DMS53 (cell line): ENCODE results near the gene ZDHHC14.

Experiments
- DNase-seq: peaks from one replicate; lab custom pipeline; 2025; lab: John Stamatoyannopoulos, UW

The ZDHHC14 gene

DNA sequence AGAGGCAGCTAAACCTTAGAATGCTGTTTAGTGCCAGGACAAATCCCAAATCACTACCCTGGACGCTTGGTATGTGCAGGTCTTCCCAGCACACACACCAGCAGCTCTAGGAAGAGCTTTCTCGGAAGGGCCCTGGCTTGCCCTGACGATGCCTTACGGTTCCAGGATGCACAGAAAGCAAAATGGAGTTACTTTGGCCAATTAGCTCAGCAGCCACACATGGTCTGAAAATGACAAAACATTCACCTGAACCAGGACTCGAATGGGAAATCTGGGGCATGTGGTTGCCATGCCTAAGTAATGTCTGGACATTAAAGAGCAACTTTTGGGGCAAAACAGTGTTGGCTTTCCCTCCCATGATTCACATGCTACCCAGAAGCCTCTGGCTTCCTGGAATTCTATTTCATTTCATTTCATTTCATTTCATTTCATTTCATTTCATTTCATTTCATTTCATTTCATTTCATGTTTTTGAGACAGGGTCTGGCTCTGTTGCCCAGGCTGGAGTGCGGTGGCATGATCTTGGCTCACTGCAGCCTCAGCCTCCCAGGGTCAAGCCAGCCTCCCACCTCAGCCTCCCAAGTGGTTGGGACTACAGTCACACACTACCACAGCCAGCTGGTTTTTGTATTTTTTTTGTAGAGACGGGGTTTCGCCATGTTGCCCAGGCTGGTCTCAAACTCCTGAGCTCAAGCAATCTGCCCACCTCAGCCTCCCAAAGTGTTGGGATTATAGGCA lies 153.3 kb downstream of the ZDHHC14 start:
- DNase-seq: no peak

DNA sequence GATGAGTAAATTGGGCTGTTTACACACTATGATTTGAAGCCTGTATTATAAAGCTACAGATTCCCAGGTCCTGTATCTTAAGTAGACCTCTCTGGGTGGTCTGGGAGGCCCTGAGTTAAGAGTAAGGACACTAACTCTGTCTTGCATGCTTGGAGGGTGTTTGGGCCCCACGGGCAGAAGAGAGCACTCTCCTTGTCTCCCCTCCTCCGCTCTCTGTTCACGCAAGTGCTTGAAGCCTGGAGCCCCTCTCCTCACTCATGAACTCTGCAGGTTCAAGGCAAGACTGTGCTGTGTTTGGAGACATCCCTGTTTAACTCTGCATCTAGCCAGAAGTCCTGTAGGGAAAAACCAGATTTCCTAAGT lies 154.0 kb downstream of the ZDHHC14 start:
- DNase-seq: no peak

DNA sequence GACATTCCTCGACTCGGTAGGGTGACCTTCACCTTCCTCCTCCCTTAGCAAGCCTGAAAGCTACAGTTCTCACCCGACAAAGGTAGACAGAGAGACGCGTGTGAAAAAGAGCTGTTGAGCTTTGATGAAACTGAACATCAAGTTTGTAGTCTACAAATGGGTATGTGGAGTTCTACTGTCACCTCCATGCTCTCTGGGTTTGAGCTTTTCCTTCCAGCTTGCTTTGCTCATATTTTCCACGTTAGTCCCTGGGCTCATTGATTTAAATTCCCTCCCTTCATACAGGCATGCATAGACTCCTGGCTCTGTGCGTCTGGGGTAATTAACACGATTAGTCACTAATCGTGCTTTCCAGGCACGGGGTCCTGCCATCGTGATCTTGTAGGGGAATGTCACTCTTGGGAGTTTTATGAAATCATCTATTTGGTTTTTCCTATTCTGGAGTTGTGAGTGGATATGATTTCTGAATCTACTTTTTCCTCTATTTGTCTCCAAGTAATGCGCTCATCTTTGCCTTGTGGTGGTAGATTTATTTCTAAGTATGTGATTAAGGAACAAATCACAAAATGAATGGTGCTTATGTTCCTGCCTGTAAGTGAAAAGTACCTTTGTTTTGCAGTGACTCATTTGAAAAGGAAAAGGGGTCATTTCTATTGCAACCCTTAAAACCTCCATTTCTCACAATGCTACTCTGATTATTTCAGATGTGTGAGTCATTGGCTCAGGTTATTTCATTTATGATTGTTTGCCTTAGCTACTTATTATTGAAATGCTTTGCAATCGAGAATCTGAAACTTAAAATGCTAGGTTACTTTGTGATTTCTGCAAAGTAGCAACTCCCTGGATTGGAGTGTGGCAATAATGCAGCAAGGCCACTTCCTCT lies 154.6 kb downstream of the ZDHHC14 start:
- no peak for DNase-seq

DNA sequence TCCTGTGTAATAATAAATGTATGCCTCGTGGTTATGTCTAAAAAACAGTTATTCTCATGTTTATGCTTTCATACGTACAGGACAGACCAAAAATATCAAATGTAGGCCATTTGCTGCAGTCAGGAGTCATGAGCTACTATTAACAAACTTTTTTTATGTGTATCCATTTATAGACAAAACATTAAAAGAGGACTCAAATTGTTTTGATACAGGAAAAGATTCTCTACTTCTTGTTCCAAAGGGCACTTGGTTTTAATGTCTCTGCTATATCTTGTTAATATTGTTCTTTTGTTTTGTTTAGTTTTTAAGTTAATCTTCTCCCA lies 155.2 kb downstream of the ZDHHC14 start:
- no peak for DNase-seq

DNA sequence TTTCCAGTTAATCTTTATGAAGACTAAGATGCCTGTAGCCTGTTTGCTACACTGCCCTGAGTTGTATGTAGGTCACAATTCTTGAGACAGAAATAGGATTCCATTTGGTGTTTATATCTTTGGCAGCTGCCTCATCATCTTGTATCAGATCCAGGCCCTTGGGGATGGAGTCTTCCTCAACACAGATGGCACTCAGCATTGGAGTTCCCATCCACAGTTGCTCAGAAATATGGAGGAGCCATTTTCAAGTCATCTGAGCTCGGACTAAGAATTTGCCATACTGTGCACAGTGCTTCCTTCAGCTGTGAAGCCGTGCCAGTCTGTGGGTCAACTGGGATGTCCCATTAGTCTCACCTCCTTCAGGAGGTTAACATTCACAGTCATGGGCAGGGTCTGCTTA lies 156.6 kb downstream of the ZDHHC14 start:
- DNase-seq: no peak

DNA sequence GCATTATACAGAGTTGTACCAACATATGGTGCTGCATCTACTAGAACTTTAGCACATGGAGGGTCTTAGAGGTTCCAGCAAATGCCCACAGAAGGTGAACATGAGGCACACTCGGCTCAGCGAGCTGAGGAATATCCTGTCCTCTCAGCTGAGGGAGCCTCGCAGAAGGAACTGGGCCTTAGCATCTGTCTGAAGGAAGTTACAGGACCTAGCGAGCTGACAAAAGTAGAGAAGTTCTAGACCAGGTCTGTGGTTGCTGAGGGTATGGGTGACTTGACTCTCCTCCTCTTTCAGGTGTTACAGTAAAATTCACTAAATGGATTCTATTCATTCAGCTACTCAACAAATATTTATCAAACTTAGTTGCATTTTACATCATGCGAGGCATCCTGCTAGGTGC lies 157.2 kb downstream of the ZDHHC14 start:
- no peak for DNase-seq

DNA sequence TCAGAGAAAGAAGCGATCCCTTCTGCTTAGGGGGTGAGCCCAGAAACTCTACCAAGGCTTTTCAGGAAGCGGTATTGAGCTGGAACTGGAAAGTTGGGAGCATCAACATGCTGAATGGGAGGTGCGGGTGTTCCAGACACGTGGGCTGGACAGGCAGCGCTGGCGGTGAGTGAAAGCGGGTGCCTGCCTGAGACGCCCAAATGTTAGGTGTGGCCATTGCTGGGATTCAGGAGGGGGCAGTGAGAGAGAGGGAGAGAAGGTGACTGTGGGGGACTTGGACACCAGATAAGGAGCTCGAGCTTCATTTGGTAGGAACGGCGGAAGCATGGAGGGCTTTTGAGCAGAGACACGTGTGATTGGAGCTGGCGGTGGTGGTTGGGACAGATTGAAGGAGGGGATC lies 157.7 kb downstream of the ZDHHC14 start:
- DNase-seq: no peak

DNA sequence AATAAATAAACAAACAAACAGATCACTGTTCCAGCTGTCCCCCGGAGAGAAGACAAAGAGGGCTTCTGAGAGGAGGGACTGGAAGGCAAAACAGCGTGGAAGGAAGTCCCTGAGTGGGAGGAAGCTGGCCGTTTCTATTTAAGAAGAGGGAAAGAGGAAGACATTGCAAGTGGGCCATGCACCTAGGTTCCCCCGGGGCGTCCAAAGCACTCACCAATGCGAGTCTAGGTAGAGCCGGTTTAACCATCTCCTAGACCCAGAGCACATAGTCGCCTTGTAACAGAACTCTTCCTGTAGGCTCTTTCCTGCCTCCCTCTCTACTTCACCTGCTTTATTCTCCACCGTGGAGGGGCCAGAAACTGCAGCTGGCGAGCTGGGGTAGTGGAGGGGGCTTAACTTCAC lies 158.4 kb downstream of the ZDHHC14 start:
- DNase-seq: no peak

DNA sequence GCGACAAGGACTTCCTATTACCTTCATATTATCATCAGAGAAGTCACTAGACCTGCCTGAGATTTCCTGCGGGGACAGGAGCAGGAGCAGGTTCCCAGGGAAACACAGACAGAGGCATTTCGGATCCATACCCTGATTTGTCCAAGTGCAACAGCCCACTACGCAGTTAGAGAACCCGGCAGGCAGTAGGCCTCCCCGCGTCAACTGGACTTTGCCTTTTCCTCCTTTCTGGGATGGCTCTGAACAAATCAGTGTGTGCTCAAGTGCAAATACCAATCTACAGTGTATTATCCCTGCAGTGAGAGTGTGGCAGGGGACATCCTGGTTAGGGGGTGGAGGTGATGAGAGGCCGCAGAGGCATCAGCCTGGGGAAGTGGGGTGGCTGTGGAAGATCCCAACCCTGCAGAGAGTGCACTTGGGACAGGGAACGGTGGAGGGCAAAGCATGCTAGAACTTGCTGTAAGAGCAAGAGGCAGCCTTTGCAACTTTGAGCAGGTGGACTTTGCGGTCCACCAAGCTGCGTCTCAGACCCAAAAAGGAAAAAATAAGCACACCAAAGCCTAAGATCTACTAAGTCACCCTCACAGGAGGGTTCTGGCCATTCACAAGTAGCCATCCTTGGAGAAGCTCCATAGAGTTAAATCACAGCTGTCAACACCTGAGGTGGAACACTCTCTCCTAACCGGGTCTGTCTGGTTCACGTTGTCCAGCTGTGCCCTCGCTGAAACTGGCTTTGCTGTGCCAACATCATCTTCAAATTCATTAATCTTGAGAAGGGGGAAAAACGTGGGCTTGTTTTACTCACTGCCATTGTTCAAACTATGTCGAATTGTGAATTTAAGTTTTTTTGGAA lies 159.1 kb downstream of the ZDHHC14 start:
- no peak for DNase-seq

DNA sequence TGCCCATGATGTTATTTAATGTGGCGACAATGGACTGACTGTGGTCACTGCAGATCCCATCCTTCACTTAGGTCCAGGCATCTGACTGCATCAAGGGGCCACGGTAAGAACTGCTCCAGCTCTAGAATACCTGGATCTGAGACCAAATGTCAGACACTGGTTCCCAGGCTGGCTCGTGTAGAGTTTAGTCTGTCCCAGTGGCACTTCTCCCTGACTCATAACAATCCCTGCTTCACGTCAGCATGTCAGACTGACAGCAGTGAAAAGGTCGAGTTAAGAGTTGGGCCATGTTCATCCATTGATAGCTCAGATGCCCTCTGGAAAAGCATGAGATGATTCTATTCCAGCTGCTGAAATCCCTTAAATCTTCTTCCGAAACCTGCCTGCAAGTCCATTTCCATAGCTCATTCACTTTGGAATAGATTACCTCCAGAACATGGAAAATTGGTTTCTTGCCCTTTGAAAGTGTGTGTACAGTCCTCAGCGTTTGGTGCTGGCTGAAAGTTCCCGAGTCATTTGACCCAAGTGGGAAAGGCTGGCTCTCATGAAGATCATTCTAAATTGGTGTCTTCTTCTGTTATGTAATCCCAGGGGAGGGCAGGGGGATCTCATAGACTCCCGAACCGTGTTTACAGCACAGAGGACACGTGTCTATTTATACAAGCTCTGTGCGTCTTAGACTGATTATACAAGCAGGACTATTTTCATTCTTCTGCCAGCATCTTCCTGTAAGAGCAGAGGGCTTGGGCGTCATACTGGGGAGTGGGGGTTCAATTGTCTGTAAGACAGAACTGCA lies 160.8 kb downstream of the ZDHHC14 start:
- DNase-seq: no peak

DNA sequence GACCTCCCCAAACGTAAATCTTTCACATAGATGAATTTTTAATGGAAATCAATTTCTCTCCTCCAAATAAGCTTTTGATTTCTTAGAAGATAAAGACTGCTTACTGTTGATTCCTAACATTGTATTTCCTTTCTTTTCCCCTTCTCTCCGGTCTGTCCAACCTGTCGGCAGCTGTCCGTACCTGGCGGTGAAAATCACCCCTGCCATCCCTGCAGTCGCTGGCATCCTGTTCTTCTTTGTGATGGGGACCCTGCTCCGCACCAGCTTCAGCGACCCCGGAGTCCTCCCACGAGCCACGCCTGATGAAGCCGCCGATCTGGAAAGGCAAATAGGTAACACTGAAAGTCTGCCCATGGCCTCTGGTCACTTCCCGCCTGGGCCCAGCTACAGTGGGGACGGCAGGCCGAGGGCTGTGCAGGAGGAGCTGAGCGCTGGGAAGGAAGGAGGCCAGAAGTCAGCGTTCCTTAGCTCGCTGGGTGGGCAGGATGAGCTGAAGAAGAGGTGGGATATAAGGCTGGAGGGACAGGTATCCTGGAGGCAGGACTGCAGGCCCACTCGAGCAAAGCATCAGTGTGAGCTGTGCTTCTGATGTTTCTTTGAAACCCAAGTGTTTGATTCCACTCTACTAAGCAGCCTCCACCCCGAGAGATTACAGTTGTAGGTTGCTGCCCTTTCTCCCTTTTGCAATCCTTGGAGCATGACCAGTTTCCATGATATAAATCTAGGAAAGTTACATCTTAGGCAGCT lies 161.6 kb downstream of the ZDHHC14 start:
- DNase-seq: no peak

DNA sequence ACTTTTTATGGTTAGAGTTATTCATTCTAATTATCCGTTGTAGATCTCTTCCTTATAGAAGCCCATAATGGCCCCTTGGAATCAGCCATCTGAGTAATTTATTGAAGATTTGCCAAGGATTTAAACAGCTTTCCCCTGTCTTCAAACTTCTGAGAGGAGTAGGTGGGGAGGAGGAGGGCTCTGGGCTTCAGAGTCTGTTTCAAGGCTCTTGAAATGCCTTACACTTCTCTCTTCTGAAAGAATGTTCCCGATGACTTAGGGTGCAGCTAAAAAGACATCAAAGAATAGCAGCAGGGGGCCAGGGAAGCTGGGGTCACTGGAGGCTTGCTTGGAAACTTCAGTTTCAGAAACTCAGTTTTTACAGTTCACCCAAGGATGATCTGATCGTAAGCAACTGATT lies 165.3 kb downstream of the ZDHHC14 start:
- no peak for DNase-seq

DNA sequence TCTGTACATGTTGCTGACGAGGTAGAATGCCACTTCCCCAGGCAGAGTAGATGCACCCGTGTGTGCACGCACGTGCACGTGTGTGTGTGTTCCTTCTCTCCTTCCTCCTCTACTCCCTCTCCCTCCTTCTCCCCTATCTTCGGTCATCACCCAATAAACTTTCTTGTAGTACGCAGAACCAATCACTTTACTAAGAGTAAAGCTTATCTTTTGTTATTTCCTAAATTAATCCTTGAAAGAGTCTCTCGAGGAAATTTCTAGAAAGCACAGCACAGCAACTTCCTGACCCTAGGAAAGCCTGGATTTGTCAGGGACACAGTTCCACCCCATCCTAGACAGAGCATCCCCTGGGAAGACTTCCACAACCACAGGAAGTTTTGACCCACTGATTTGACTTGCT lies 166.1 kb downstream of the ZDHHC14 start:
- DNase-seq: no peak

DNA sequence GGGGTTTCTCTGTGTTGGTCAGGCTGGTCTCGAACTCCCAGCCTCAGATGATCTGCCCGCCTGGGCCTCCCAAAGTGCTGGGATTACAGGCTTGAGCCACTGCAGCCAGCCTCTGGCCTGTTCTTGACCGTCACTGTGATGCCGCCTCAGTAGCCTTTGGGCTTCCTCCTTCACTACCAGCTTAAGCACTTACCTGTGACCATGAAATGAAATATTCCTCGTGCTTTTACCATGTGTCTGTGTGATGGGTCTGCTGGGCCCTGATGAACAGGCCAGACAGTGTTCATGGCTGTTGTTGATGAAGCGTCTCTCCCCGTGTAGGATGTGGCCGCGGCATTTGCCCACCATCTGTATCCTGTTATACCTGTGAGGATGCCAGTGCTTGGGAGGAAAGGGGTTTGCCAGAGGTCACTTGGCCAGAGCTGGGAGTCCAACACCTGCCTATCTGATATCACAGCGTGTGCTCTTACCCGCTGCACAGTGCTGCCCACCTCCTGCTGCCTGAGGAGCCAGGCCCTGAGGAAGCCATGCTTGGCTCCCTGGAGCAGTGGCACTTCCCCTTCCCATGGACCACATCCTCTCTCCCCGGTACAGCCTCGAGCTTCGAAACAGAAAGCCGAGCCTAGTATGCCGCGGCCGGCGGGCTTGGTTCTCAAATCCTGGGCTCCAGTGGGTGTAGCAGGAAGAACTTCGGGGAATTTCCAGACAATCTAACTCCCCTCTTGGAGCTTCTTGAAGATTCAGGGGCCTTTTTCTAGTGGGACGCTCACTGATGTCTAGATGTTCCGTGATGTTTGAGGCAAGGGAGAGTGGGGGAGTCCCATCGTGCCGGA lies 167.9 kb downstream of the ZDHHC14 start:
- DNase-seq: no peak

DNA sequence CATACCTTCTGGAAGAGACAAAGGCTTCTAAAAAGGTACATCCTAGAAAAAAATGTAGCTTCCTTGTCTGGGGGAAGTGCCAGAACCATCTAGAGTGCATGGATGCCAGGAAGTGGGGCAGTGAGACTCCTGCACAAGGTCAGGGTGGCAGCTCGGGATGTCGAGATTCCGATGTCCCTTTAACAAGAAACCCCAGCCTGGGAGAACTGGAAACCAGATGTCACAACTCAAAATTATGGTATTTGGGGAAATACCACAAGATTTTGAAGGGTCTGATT lies 168.4 kb downstream of the ZDHHC14 start:
- no peak for DNase-seq

DNA sequence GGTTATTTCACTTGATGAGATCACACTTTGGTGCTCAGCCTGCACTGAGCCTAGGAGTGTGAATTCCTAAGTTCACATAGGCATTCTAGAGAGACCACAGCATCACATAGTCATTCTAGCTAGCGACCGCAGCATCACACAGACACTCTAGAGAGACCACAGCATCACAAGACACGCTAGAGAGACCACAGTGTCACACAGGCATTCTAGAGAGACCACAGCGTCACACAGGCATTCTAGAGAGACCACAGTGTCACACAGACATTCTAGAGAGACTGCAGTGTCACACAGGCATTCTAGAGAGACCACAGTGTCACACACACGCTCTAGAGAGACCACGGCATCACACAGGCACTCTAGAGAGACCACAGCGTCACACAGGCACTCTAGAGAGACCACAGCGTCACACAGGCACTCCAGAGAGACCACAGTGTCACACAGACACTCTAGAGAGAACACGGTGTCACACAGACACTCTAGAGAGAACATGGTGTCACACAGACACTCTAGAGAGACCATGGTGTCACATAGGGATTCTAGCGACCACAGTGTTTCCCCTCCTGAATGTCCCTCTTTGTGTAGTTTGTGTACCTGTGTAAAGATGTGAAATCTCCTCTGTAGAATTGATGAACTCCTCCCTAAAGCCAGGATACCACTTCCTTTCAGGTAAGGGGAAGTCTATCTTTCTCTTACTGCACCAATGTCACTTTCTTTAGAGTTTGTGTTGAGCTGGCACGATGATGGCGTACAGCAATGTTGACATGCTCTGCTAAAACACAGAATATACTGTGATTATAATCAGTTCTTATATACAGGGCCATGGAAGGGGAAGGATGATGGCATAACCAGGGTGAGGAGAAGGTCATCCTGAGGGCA lies 169.4 kb downstream of the ZDHHC14 start:
- DNase-seq: no peak

DNA sequence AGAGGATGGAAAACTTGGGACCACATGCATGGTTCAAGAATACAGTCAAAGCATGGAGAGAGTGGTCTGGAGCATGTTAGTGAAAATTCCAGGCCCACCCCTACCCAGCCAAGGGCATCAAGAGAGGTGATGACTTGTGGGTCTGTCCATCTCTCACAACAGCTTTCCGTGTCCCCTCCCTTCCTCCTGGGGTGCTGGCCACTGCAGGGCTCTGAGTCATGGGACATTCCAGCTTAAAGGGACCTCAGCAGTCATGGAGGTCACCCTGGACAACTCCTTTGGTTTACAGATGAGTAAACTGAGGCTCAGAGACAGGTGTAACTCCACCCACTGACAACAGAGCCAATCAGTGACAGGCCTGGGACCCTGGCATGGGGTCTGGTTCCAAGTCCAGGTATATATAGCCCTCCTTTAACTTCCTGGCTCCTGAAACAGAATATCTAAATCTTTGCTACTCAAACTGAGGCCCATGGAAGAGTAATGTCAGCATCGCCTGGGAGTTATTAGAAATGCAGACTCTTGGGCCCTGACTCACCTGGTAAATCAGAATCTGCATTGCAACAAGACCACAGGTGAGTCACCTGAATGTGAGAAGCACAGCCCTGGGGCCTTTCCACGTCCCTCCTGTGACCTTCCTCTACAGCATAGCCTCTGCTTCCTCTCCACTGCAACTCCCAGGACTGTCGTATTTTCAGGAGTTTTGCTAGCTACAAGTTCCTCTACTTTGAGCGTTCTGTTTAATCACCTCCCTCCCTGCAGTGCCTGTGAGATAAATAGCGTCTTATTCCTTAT lies 170.2 kb downstream of the ZDHHC14 start:
- DNase-seq: no peak

DNA sequence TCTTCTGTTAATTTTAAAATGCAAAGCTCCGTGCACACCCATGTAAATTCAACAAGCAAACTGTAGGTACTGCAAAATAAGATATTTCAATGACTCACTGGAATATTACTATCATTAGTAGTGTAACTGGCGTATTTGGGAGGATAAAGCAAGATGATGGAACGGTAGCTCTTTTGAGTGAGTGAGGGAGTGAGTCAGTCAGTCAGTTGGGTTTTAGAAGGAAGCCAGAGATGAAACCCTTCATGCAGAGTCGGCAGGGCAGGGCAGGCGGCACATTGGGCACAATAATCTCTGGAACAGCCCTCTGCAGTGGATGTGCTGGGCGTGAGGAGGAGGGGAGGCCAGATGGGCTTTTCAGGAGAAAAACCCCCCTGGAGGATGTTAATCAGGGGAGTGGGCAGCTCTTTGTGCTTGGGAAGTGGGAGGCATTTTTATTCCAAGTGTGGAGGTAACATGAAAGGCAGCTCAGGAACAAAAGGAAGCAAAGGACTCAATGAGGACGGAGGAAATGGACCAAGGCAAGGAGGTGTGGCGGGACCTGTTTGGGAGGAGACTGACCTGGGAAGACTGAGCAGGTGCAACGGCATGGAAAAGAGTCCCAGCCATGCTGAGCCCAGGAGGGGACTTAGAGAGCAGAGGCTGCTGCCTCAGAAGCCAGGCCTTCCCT lies 171.2 kb downstream of the ZDHHC14 start:
- peak; percentile 67 for DNase-seq
